GM21360 (cell line): ENCODE results near the gene TEX29.

Source experiments
- ATAC-seq: cut with Tn5 transposase; IDR thresholded peaks from one replicate; pipeline ENCODE4 v1.9.1; 2021; ENCODE audit warnings: mild to moderate bottlenecking, moderate library complexity; ENCODE audit not compliant: unreplicated experiment

The TEX29 gene

GRCh38 chr13:111289251-111289650 is 31.2 kb upstream of the TEX29 start:
- no peak for ATAC-seq

- no peak for ATAC-seq
Observed at GRCh38 chr13:111291908-111292307, 28.5 kb upstream of the TEX29 start.

DNA sequence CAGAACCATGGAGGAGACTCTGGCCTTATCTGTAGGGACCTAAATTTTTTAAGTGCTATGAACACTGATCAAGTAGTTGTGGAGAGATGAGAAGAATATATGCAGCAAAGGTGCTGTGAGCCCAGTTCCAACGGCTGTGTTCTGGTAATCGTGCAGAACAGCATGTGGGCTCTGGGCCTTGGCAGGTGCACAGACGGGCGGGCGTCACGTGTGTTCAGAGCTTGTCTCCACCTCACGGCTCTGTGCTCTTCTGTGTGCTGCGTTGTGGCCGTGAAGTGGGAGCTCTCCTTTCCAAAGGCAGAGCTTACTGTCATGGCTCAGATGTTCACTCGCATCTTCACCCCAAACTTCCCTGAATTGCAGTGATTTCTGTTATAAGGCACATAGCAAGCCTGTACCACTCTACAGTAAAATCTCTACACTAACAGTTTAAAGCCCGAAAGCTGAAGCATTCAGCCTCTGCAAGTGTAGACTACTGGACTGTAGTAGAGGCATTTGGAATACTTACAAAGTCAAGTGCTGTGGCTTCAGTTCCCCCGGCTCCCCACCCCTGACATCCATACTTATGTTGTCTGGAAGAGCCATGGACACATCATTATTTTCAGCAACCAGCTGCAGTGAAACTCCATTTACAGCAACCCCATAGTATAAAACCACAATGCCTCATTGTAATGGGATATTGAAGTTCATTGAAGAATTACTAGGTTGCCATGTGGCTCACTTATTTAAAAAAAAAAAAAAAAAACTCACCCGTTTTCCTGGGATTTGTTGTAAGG is 27.5 kb upstream of the TEX29 start:
- no peak for ATAC-seq

DNA sequence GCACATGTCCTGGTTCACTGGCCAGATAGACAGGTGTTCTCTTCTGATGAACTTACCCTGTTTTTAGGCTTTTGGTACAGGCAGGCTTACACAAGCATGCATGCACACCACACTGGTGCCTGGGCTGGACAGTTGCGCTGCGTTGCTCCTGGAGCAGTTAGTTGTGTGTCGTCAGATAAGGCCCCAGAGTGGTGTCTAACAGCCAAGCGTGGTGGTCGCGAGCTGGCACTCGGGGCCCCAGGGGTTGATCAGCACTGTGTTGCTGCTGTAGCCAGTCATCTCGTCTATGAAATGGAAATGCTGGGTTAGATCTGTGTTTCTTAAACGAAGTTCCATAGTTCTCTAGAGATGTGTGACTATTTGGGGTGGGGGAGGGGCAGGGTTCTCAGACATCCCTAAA is 24.6 kb upstream of the TEX29 start:
- no peak for ATAC-seq

DNA sequence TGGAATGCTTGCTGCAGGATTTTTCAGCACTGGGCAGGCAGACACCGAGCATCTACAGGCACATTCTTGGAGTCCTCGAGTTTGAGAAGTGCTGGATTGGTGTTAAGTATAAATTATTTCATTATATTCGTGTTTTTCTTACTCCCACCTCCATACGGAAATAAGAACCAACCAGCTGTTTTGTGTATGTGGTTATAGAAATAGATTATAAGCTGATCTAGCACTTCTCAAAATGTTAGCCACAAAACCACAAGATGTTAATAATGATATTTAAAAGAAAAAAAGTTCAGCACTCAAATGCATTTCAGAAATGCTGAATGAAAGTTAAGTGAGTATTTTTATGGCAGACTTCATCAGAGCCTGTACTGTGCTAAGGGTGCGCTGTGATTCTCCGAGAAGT is 24.0 kb upstream of the TEX29 start:
- no peak for ATAC-seq

DNA sequence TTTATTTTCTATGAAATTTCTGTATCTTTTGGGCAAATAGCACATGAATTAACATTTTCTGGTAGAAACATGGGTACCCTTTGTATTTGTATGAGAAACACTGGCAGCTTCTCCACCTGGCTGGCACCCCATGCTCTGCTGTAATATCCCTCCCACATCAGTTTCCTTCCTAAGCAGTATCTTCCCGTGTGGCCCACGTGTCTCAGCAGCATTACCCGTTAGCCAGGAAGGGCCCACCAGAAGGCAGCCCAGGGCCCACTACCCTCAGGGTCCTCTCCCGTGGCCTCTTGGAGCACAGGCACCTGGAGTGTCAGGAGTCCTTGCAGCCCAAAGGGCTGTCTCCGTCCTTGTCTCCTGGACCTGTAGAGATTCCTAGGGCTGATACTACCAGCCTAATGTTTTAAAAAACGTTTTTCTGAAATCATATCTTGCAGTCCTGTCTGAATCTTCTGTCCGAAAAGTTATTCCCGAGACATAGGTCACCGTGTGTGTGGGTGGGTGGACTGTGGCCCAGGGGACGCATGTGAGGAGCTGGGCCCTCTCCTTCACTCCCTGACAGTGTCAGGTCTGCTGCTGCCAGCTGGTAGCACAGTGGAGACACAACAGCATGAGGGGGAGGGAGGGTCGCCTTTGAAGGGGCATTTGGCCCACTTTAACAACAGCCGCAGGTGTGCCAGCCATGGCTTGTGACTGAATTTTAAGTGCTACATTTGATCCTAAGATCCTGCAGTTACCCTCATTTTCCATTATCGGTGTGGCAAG is 22.0 kb upstream of the TEX29 start:
- no peak for ATAC-seq

DNA sequence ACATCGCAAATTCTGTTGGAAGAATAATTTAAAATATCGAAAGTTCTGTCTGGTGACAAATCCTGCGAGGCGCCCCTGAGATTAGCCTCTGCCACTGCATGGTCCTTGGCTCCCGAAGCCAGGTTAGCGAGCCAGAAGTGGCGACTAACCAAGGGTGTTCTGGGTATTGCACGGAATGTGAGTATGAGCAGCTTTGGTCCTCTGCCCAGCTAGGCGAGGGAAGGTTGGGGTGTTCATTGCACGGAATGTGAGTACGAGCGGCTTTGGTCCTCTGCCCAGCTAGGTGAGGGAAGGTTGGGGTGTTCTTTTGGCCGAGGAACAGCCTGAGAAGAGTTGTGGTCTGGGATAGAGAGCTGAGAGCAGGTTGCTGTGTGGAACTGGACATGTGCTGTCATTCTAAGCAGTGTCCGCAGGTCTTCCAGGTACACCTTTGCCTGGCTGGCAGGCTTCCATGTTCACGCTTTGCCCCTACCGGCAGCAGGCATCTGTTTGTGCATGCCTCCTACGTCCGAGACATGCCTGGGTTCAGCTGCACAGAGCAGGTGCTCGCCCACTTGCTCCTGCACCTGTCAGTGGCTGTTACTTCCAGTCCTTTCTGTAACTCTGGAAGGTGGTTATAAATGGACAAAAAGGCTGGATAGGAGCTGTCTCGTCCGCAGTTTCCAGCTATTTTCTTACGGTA is 18.3 kb upstream of the TEX29 start:
- no peak for ATAC-seq

GRCh38 chr13:111303559-111303958 is 16.9 kb upstream of the TEX29 start:
- no peak for ATAC-seq

DNA sequence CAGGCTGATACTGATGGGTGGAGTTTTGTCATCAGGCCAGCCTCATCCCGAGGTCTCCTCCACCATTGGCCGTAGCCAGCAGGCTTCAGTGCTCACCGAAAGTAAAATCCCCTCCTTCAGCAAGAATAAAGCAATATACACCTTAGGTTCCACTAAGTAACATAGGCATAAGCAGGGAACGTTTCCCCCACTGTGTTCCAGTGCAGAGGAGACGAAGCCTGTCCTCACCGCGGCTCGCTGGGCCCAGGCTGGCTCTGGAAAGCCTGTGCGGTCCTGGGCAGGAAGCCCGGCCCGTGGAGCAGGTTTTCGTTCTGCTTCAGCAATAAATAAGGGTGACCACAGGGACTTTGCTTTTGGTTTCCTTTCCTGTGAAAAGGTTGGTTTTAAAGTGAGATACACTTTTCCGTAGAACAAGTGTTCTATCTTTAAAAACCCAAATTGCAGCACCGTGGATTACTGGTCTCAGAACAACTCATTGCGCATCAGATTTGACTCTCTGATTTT is 16.3 kb upstream of the TEX29 start:
- peak; percentile 87 for ATAC-seq

GRCh38 chr13:111304603-111305289 is 15.7 kb upstream of the TEX29 start:
- ATAC-seq = no peak

DNA sequence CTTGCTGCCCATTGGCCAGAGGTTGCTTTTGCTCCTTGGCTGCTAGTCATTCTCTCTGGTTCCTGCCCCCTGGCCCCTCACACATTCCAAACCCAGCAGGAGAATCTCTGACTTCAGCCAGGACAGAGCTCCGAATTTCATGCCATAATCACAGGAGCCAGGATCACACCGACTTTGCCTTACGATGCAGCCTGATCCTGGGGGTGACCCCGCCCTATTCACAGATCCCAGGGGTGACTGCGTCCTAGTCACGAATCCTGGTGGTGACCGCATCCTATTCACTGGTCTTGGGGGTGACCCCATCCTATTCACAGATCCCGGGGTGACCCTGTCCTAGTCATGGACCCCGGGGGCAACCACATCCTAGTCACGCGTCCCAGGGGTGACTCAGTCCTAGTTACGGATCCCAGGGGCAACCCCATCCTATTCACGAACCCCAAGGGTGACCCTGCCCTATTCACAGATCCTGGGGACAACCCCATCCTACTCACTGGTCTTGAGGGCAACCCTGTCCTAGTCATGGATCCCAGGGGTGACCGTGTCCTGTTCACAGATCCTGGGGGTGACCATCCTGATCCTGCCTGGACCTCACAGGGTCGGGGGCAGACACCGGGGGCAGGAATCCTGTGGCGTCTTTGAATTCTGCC is 7.4 kb upstream of the TEX29 start:
- ATAC-seq = no peak

DNA sequence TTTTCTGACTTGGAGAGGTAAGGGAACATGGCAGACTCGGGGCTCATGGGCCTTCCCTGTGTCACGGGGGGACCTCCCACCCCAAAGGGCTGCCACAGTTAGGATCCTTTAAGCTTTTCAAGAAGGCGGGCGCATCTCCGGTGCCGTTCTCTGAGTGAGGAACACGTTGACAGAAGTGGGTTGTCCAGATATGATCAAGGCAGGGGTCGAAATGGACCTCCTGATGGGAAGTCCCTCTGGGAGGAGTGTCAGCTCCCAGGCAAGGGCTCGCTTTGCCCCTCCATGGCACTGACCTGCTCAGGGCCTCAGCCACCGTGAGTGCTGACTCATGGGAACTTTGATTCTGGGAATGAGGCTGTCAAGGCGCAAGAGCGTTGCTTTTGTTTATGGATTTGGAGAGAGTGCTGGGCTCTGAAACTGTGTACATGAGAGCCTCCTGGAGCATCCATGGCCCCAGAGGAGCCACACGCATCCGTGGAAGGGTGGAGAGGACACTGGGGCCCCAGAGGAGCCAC is 6.5 kb upstream of the TEX29 start:
- no peak for ATAC-seq

DNA sequence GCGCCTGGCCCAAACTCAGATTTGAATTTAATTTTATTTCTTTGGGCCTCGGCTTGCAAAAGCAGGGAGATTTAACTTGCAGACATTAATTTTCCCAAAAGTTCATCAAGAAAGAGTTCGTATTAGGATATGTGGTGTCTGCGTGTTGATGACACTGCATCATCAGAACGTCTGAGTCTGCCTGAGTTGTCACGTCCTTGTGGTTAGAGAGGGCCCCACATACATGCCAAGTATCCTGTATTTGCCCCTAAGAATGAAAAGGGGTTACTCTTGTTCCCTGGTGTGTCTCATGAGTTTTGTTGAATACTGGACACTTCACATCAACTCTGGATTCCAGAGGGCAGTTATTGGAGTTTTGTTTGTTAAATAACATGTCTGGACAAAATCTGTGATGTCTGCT is 5.6 kb upstream of the TEX29 start:
- no peak for ATAC-seq

DNA sequence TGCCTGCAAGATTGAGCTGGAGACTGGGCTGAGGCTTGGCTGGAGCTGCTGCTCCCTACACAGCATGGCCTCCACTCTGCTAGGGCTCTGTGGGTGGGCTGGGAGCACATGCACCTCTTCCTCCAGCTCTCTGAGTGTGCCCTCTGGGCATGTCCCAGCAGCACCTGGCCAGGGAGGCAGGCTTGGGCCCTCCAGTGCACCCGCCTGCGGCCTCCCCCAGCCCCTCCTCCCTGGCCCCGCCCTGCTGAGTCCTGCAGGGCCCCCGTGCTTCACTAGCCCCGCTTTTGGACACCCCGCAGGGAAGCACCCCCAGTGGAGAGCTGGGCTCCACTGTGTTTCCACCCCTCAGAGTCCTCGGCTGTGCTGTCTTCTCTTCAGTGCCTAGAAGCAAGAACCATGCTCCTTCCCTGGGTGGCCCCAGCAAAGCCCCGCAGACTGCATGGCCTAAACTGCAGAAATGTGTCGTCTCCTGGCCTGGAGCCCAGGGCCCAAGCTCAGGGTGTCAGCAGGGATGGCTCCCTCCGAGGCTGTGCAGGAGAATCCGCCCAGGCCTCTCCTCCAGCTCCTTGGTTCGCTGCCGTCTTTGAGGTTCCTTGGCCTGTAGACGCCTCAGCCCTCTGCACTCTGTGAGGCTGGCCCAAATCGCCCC is 5.0 kb upstream of the TEX29 start:
- no peak for ATAC-seq

- no peak for ATAC-seq
Observed at GRCh38 chr13:111316161-111316730, 4.2 kb upstream of the TEX29 start.

DNA sequence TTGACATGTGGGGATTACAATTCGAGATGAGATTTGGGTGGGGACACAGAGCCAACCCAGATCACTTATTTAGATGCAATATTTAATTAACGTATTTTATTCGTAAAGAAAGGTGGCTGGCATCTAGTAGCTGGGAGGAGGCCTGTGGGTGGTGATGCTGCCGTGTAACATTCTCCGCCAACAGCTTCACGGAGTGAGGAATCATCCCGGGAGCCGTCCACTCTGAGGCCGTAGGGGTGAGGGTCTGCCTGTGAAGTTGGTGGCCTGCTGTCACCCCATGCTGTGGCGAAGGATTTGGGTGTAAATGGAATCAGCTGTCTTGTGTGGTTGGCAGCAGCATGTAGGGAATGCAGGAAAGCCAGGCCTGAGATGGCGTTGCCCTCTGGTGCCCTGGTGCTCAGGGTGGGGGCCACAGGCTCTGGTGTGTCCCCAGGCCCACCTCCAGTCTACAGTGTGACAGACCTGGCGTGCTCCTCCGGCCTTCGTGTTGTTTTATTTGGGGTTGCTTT is 3.3 kb upstream of the TEX29 start:
- ATAC-seq = no peak

DNA sequence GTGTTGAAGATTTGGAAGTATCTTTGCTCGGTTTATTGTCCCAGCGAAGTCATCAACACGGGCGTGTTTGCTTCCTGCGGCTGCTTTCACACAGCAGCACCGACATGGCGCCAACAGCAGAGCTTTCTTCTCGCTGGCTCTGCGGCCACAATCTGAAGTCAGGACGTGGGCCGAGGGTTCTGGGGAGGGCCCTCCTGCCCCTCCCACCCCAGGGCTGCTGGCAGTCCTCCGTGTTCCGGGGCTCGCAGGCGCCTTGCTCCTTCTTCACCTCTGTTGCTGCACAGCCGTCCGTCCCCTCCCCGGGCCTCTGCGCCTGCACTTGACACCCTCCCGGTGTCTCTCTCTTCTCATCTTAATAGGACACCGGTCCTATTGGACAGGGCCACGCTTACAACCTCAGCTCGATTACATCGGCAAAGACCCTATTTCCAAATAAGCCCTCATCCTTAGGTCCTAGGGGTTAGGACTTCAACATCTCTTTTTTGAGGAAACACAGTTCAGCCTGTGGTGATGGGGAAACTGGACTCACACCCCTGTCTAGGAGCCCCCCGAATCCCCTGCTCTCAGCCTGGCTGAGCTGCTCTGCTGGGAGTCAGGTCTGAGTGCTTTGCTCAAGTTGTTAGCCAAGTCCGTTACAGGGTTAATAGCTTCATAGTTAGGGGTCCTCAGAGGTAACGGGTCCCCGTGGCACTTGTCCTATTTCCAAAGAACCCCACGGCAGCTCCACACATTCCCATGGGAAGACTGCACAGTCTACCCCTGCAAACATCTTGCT is 2.7 kb upstream of the TEX29 start:
- ATAC-seq = no peak

GRCh38 chr13:111318386-111318785 is 2.1 kb upstream of the TEX29 start:
- ATAC-seq = no peak

DNA sequence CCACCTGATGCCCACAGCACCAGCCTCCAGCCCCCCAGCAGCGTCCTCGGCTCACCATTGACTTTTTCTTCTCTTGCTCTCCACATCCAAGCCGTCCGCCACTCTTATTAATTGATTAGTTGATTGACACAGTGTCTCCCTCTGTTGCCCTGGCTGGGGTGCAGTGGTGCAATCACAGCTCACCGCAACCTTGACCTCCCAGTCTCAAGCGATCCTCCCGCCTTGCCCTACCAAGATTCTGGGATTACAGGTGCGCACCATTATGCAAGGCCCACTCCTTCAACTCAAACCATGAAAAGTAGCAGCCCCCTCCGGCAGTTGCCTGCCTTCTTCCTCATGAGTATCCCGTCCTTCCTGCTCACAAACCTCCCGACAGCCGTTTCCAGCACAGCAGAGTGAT is 921 bp upstream of the TEX29 start:
- ATAC-seq = no peak
